NCI-H748 (cell line): ENCODE results near the gene TXNDC17.
"Not testable (repeated sequence)": the region's sequence is repeated elsewhere in the genome, so short reads cannot be mapped to it uniquely, and the experiment has no call there.

Experiments
- DNase-seq: peaks from one replicate; lab custom pipeline; 2025; ENCODE audit not compliant: unreplicated experiment; lab: John Stamatoyannopoulos, UW

The TXNDC17 gene

DNA sequence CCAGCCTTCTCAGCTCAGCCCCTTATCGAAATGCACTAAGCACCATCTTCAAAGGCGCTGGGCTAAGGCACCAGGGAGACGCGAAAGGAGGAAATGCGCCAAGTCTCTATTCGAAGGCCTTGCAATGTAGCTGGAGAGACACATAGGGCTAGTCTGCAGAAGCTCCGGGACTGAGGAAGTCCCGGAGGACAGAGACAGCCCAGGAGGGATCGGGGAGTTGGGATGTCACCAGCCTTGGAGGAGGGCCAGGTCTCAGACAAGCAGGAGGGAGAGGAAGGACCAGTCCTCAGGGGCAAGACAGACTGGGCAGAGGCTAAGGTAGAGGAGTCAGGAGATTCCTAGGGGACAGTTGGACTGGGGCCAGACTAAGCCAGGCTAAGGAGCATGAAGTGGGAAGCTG, 19.2 kb downstream of the TXNDC17 start:
- DNase-seq: no peak

DNA sequence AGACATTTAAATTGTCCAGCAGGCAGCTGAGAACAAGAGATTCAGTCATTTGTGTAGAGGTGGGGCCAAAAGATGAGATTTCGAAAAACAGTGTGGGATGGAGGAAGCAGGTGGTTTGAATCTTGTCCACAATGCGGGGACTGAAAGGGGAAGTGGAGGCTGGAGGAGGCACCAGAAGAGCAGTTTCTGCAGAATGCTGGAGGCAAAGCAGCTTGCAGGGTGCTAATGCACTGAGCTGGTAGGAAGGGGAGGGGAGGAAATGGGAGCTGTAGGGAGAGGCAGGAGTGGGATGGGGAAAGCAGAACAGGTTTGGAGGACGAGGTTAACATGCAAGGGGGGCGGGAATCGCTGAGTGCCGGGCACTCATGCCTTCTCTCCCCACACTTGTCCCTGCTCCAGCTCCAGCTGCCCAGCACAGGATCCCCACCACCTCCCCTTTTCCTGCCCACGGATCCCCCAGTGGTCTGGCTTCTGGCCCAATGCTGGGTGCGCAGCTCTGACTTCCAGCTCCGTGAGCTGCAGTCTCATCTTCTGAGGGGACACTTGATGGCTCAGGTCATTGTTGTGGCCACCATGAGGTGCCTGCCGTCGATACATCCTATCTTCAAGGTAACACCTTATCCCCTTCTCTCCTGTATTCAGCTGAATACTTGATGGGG, 20.1 kb downstream of the TXNDC17 start:
- DNase-seq: no peak

DNA sequence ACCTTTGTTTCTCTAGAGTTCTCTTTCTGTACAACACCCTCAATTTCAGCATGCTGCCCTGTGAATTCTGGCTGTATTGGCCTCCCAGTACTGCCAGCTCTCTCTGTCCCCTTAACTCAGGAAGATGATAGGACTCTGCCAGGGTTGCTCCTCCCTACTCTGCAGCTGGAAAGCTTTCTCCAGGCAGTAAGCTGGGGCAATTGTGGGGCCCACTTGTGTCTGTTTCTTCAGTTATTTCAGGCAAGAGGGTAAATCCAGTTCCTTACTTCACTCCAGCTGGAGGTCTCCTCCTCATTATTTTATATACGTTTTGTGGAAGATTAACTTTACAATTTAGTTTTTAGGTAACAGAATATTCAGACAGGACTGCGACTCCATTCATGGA, 20.6 kb downstream of the TXNDC17 start:
- DNase-seq: no peak

DNA sequence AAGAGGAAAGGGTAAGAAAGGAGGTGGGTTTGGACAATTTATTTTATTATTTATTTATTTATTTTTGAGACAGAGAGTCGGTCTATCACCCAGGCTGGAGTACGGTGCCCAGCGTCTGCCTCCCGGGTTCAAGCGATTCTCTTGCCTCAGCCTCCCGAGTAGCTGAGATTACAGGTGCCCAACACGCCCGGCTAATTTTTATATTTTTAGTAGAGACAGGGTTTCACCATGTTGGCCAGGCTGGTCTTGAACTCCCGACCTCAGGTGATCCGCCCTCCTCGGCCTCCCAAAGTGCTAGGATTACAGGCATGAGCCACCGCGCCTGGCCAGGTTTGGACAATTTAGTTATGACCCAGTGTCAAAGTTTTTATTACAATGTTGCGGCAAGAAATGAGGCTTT, 22.3 kb downstream of the TXNDC17 start:
- not testable (repeated sequence) for DNase-seq

DNA sequence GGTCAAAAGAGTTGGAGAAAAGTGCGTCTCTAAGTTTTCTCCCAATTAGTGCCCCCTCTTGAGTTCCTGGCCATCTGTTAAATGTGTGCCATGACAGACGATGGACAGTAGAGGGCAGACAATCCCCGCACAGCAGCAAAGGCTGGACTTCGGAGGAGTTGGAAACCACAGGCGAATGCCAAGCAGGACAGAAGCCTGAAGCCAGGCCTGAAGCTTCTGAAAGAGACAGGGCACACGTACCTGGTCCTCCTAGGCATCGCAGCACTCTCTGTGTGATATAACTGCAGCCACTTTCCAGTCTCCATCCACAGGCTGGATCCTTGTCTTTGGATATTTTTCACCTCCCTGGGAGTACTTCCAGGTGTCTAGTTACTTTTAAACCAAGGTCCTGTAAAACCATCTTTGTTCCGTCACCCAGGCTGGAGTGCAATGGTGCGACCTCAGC, 25.2 kb downstream of the TXNDC17 start:
- peak; percentile 82 for DNase-seq

DNA sequence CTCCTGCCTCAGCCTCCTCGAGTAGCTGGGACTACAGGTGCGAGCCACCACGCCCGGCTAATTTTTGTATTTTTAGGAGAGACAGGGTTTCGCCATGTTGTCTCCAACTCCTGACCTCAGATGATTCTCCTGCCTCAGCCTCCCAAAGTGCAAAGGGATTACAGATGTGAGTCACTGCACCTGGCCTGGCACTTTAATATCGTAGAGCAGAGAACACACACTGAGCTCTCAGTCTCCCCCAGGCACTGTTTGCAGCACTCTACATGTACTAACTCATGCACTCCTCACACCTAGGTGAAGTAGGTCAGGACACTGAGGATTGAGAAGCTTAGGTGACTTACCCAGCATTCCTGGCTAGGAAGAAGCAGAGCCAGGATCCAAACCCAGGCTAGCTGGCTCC, 25.7 kb downstream of the TXNDC17 start:
- DNase-seq: no peak

DNA sequence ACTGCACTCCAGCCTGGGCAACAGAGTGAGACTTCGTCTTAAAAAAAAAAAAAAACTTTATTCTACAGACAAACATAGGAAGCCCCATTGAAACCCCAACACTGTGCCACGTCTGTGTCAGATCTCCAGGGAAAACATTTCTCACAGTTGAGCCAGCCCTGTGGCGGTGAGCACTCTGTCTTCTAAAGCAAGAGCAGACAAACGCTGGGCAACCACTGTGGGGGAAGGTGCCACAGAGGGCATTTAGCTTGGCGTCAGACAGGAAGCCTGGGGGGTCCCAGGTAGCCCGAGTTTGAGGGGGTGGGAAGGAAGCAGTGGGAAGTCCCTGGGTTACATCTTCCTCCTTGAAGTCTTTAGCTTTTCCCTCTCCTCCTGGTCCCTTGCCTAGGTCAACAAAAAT, 26.7 kb downstream of the TXNDC17 start:
- DNase-seq: no peak

DNA sequence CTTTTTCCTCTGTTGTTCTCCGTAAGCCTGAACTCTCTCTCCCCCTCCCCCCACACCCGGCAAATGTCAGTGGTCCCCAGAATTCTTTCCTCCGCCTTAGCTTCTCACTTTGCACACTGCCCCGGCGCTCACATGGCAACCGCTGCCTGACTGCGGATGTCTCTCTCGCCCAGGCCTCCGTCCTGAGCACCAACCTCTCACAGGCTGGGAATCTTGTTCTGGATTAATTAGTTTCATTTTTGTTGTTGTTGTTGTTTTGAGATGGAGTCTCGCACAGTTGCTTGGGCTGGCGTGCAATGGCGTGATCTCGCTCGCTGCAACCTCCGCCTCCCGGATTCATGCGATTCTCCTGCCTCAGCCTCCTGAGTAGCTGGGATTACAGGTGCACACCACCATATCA, 27.4 kb downstream of the TXNDC17 start:
- DNase-seq: no peak

DNA sequence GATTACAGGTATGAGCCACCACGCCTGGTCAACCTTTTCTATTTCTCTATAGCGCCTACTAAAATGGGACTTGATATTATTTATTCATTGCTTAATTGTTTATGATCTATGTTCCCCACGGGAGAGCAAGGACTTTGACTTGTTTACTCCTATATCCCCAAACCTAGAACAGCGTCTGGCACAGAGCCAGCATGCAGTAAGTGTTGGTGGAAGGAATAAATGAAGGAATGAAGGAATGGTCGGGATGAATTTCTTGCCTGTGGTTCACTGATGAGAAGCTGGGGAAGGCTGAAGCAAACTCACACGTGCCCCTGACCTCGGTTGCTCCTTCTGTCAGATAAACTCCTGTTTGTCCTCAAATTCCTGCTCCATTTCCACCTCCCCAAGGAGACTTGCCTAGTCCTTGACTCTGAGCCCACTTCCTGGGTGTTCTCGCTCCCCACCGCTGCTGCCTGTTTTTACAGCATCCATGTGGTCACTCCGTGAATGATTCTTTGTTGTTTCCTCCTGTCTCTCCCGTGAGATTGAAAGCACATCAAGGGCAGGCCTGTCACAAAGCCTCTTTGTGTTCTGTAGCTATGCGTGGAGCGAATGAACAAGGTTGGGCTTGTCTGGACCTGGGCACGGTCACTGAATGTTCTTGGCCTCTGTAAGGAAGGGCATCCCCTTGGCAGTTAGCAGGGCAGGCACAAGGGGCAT, 28.0 kb downstream of the TXNDC17 start:
- no peak for DNase-seq

DNA sequence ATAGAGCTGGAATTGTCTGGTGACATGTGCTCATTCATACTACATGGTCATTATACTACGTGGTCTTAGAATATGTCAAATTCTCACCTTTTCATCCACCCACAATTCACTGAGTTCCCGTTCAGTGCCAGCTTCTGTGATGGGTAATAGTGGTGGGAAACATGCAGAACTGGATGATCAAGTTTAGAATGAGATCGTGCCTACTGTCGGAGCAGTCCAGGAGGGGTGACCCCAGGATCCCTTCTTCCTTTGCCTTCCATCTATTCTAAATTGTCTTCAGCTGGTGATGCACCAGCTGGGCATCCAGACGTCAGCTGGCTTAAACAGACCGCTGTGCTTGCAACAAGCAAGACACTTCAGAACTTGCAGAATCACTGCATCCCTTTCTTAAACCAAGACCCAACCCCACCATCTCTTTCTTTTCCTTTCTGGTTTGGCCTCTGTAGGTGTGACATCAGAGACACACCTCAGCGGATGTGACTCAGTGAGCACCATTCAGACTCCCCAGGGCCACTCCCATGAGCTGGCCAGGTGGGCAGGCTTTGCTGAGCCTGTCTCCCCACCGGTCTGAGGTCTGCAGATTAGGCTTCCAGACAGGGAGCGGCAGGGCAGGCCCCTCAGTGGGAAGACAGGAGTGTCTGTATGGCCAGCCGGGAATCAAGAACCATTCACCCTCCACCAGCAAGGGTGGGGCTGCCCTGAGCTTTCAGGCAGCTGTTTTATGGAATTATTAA, 28.8 kb downstream of the TXNDC17 start:
- peak; percentile 16 for DNase-seq

DNA sequence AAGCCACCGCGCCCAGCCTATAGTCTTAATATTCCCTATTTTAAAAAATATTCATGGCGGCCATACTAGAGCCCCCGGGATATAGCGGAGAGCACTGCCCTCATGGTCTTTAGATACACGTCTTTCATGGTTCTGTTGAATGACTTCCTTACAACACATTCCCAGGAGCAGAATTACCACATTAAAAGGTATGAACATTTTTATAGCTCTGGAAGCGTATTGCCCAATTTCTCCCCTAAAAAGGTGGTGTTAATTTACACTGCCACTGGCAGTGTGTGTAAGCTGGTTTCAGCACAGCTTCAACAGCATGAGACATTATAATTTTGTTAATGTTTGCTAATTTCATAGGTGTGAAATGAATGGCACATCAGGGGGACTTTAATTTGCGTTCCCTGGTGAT, 29.7 kb downstream of the TXNDC17 start:
- DNase-seq: no peak

DNA sequence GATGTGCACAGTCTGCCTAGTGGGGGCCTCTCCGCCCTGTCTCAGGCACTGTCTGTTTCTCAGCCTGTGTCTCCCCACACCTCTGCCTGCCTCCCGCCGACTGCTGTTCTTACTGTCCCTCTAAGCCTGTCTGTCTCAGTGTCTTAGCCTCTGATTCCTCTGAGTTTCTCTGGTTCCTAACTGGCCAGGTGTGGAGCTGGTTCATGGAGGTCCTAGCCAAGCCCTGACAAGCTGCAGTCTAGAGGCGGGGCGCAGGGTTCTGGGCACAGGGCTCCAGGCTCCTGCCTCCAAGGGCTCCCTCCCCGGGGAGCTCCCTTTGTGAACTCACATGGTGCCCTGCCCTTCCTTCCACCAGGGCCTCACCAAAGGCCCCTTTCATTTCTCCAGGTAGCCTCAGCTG, 30.1 kb downstream of the TXNDC17 start:
- DNase-seq: no peak

DNA sequence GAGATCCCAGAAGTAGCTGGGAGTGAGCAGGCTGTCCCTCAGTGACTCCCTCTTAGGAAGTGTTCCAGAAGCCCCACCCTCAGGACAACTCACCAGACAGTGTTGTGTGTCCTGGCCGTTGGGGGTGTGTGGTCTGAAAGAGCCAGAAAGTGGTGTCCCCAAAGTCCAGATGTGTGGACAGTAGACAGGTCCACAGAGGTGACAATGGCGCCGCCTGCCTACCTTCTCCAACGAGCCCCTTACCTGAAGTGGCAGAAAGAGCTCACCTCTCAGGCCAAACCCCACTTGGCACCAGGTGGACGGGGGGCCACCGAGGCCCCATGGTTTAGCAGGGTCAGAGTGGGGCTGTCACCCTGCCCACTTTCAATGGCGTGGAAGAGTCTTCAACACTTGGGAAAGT, 30.6 kb downstream of the TXNDC17 start:
- DNase-seq: no peak

DNA sequence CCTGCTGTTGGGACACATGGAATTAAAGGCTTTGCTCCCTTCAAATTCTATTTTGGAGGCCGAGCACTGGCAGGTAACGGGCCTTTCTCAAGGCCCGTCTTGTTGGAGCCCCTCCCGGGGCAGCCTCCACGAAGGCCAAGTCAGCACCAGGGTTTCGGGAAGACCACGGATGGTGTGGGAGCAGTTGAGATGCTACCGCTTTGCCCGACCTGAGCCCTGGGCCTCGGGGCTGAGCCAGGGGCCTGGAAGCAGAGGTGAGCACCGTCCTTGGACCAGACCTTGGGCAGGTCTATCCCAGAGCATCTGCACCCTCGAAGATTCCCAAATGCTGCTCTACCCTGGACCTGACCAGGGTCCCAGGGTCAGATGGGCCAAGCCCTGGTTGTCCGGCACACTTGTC, 33.7 kb downstream of the TXNDC17 start:
- DNase-seq: no peak

DNA sequence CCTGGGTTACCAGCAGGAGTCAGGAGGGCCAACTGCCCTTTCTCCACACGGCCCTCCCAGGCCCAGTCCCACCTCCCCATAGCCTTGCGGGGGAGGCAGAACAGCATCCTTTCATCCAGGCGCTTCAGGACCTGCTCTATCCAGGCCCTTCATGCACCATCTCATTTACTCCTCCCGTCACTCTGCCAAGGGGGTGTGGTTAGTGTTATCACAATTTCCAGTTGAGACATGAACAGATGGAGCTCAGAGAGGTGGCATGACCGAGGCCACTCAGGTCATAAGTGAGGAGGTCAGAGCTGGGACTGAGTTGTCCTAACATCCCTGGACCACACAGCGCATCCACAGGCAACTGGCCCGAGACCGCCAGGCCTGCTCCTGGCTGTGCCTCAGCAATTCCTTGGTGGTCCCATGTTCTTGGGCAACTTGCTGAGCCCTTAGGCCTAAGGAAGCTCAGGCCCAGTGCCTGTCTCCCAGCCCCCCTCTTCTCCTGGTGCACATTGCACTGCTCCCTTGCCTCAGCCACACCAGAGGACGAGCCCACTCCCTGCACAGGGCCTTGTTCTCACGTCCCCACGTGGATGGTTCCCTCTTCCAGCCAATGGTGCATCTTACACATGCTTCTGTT, 34.5 kb downstream of the TXNDC17 start:
- DNase-seq: no peak

DNA sequence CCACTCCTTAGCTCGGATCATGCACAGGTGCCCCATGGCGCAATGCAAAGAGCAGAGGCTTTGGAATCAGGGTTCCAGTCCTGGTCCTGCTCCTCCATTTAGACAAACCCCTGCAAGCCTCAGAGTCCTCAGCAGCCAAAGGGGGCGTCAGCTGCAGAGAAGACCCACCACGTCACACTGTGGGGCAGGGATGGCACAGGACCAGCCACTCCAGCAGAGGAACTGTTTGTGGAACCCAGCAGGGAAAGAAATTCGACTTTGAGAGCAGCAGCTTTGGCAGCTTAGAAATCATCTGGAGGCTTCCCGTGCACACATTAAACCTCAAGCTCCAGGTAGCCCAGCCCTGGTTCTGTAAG, 35.9 kb downstream of the TXNDC17 start:
- no peak for DNase-seq

DNA sequence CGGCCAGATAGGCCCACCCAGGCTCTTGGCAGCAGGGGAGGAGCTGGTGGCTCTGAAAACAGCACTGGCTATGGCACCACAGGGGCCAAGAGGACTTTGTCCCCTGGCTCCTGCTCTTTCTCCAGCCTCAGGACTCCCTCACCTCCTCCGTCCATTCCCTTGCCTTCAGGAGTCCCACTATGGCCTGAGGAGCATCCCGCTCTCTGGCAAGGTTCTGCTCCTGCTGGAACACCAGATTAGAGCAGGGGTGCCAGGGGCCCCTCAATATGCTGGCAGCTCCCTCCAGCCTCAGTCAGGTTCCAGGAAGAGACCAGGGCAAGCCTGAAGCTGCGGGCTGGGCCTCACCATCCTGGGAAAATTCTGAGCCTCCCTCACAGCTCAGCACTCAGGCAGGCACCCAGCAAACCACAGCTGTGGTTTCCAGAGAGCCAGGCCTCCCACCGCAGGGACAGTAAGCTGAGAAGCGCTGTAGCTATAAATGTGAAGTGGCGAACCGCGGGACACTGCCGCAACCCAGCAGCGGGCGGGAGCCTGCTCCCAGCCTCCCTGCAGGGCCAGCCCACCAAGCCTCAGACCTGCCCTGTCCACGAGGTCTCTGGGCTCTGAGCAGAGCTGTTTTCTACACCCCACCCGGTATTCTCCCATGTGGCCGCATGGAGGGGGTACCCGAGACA, 36.4 kb downstream of the TXNDC17 start:
- no peak for DNase-seq

DNA sequence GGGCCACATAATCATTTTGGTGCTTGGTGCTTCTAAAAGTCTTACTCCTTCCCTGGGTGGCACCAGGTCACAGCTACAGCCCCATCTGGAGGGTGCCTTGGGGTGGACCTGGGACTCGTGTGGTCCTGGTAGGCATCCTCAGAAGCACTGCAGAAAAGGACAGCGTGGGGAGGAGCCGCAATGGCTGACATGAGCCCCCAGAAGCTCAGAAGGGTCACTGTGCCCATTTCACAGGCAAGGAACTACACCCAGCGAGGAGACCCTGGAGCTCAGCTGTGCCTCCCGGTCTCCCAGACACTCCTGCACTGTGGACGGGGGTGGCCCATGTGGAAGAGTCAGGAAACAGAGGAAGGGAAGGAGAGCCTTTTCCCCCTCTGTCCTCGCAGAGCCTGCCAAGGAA, 37.1 kb downstream of the TXNDC17 start:
- no peak for DNase-seq

DNA sequence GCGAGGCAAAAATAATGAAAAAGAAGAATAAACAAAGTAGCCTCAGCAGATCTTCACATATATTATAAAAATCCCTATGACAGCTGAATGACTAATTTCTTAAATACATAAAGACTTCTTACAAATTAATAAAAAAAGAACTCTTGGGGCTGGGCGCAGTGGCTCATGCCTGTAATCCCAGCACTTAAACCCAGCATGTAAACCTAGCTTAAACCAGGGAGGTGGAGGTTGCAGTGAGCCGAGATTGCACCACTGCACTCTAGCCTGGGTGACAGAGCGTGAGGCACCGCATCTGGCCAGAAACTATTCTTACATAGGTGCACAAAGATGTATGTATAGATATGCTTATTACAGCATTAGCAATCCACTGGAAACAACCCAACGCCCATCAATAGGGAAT, 38.4 kb downstream of the TXNDC17 start:
- DNase-seq: no peak

DNA sequence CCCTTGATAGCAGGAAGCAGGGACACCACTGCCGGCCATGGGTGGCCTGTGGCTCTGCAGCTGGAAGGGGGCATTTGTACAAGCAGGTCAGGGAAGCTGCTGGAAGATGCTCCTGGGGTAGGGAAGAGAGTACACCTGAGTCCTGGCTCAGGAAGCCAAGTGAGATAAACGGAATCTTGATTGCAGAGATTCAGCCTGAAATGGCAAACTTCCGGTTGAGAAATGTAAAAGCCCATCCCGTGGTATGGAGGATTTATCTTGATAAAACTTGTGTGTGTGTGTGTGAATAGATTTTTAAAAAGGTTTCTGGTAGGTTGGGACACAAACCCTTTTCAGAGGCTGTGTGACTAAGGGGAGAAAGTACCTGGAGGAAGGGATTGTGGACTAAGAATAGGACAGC, 40.3 kb downstream of the TXNDC17 start:
- no peak for DNase-seq

DNA sequence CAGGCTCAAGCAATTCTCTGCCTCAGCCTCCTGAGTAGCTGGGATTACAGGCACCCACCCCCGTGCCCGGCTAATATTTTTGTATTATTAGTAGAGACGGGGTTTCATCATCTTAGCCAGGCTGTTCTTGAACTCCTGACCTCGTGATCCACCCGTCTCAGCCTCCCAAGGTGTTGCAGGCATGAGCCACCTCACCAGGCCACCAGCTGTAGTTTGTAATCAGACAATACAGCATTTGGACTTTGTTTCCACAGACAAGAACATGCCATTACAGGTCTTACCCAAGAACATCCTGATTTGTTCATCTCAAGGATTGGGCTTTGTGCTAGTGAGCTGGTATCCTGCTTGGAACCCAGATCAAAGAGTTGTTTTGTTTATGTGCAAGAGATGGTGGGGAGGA, 40.8 kb downstream of the TXNDC17 start:
- DNase-seq: no peak
